IPS-11a (cell line): ENCODE data around the gene ALDH8A1.

ENCODE experiments used
- H3K4me3 ChIP-seq: one replicate; pipeline ENCODE4 v1.5.1; 2013; ENCODE audit warnings: low read depth, low read length, control low read depth

Gene ALDH8A1

GRCh38 chr6:134951494-134952263, 1.8 kb upstream of the ALDH8A1 start:
- no peak overlapping the region for H3K4me3 ChIP-seq

GRCh38 chr6:134950482-134950881, 581 bp upstream of the ALDH8A1 start:
- no peak overlapping the region for H3K4me3 ChIP-seq

DNA sequence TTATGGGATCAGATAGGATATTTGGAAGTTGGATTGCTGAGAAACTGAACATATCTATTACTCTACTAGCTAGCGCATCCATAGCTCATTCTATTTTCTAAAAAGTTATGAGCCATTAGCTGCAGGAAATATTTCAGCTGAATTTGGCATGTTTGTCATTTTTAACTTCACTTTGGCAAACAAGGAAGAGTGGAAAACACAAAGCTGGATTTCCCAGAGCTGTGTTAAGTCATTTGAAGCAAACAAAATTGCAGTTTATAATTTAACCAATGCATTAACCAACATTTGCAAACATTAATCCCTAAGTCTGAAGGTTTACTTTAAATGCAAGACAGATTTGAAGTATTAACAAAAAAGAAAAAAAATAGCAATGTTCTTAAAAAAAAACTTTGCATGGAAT, 1.2 kb downstream of the ALDH8A1 start:
- no peak overlapping the region for H3K4me3 ChIP-seq

- no peak overlapping the region for H3K4me3 ChIP-seq
Observed at GRCh38 chr6:134948142-134948541, 1.8 kb downstream of the ALDH8A1 start.

DNA sequence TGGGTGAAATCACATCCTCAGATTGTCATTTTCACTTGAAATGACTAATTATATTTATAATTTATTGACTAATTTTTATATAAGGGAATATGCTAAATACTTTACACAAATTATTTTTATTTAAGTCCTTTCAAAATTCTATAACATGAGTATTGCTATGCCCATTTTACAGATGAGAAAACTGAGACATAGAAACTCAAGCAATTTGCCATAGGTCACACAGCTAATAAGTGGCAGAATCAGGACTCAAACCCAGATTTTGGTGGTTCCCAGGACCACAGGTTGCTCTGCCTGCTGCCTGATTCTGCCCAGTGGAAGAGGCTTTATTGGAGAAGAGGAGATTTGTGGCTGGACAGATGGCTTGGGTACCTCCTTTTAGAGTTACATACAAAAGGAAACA, 4.9 kb downstream of the ALDH8A1 start:
- H3K4me3 ChIP-seq: no peak overlapping the region

DNA sequence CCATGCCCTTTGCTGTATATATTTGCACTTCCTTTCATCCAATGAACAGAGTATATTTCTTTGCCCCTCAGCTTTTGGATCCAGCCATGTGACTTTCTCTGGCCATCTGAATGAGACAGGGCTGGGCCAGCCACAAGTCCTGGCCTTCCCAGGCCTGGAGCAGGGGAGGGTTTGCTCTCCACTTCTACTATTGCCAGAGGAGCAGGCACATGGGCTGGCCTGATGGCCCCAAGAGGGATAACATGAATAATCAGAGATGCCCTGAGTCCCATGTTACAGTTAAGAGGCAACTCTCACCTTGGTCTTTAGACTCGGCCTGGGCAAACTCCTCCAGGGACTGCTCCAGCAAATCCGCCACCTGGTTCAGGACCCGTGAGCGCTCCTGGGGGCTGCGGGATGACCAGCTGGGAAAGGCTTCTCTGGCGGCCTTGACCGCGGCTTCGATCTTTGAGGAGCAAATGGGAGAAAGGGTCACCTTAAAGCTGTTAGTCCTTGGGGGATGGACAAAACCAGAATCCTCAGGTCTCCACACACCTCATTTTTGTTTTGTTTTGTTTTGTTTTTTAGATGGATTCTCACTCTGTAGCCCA, 6.3 kb downstream of the ALDH8A1 start:
- H3K4me3 ChIP-seq: no peak overlapping the region

GRCh38 chr6:134938896-134939295, 11.0 kb downstream of the ALDH8A1 start:
- H3K4me3 ChIP-seq: no peak overlapping the region

GRCh38 chr6:134937426-134937825, 12.5 kb downstream of the ALDH8A1 start:
- no peak overlapping the region for H3K4me3 ChIP-seq

DNA sequence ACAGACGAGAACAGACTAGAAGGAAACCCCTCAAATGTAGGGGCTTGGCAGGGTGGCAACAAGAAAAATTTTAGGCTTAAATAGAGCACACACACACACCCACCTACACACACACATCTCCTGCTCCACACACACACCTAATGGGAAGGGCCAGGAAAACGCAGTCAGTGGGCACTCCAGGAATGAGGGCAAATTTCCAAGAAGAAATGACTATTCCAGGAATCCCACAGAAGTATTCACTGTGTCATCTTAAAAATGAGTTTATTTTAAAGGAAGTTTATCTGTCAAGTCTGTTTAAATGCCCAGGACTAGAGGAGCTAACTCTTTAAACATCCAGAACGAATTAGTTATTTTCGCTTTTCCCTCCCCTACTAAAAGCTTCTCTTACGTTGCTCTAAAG, 13.0 kb downstream of the ALDH8A1 start:
- H3K4me3 ChIP-seq: no peak overlapping the region

DNA sequence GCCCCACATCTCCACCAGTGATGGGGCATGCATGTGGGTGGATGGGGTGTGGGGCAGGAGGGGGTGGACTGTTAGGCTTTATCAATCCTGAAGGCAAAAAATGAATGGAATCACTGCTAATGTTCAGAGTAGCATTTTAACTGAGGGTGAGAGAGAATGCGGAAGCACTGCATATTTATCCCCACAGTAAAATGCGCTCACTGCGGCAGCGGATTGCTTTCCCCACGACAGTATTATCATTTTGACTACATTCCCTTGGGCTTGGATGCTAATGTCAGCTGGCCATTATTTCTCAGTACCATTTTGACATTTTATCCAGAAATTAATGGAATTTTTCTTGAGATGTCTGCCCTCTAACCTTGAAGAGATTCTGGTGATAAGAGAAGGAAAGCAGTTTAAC, 13.4 kb downstream of the ALDH8A1 start:
- H3K4me3 ChIP-seq: no peak overlapping the region

DNA sequence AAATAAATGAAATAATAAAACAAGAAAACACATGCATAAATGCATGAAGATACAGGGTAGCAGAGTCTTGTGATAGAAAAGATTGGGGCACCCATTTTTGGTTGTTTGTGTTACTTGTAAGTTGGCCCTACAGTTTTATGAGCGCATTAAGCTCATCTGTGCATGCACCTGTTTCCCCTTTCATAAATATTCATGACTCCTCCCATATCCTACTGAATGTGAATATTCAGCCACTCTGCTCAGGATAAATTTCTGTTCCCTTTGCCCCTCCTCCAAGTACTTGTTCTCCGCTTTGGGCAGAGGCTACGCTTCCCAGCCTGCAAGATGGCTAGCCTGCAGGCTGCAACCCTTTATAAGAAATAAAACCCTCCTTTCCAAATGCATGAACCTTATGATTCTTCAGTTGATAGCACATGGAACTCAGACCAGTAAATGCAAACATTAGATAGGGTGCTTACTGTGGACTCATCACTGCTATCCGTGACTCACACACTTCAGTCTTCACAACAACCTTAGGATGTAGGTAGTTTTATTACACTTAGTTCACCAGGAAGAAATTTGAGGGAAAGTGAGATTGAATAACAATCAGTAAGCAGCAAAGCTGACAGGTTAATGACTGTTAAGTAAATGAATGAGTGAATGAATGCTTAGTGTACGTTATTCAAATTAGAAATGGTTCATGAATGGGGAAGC, 15.0 kb downstream of the ALDH8A1 start:
- H3K4me3 ChIP-seq: no peak overlapping the region

DNA sequence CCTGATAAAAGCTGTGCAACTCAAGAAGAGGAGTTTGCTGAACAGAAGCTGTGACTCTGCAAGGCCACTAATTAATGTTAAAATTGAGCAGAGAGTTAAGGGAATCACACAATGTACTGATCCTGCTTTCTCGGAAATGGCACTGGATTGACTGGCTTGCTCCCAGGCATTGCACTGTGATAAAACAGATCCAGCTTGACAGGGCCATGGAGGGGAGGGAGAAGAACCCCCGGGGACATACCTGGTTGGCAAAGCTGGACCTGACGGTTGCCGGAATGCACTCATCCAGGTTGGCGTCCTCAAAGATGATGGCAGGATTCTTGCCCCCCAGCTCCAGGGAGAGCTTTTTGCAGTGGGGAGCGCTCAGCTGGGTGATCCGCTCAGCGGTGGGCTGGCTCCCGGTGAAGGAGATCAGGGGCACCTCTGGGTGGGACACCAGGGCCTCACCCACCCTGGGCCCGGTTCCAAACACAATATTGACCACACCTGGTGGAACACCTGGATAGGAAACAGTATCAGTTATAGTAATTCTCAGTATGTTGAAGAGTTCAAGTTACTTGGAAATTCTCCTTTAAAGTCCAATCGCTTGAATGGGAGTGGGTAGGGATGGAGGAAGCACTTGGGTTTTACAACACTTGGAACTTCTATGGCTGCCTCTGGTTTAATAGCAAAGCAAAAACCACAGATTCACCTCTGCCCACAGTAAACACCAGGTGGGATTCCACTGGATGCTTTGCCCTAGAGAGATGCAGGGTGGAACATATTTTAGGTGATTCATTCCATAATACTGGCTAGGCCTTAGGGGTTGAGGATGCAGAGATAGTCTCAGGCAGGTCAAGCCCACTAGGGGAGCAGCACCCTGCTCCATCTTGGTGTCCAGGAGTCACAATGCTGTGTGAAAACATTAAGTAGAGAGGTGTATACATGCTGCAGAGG, 17.1 kb downstream of the ALDH8A1 start:
- H3K4me3 ChIP-seq: no peak overlapping the region

DNA sequence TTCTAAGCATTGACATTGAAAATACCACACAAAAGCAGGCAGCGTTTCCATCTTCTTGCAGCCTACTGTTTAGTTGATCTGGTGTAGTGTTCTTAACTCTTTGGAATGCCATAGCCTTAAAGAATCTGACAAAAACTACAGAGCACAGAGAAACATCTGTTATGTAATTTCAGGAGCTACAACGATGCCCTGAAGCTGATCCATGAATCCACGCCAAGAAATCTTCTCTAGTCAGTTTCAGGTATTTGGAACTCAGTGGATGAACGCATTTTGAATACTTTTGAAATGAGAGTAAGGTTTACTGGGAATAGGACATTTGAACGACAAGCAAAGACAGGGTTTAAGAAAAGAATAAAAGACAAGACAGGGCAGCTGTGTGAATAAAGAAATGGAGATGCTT, 17.8 kb downstream of the ALDH8A1 start:
- H3K4me3 ChIP-seq: no peak overlapping the region

DNA sequence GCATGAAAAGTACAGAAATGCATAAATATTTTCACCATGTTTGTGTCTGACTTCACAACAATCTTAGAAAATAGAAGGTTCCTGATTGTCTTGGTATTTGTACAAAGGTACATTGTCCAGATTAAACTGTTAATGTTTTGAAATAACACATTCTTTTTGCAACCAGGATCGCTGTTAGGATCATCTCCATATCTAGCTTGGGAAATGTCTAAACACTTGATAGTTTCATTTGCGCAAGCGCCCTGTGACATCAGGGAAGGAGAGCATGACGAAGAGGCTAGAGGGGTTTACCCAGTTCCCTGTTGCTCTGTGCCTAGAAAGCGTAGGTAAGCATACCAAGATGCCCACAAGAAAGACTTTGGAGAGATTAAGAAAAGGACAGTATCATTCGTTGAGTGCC, 19.4 kb downstream of the ALDH8A1 start:
- no peak overlapping the region for H3K4me3 ChIP-seq

GRCh38 chr6:134928151-134928900, 21.6 kb downstream of the ALDH8A1 start:
- no peak overlapping the region for H3K4me3 ChIP-seq

DNA sequence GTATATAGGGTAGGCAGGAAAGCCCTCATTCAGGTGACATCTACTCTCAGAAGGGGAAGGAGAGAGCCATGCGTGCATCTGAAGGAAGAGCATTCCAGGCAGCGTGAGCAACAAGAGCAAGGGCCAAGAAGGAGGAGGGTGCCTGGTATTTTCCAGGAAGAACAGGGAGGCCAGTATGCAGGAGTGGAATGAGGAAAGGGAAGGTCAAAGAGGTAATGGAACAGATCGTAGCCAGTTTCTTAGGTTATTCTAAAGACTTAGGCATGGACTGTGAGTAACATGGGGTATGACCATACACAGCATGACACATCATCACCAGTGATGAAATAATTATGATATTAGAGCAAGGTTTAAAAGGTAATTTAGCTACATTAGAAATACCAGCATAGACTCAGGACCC, 24.1 kb downstream of the ALDH8A1 start:
- no peak overlapping the region for H3K4me3 ChIP-seq

DNA sequence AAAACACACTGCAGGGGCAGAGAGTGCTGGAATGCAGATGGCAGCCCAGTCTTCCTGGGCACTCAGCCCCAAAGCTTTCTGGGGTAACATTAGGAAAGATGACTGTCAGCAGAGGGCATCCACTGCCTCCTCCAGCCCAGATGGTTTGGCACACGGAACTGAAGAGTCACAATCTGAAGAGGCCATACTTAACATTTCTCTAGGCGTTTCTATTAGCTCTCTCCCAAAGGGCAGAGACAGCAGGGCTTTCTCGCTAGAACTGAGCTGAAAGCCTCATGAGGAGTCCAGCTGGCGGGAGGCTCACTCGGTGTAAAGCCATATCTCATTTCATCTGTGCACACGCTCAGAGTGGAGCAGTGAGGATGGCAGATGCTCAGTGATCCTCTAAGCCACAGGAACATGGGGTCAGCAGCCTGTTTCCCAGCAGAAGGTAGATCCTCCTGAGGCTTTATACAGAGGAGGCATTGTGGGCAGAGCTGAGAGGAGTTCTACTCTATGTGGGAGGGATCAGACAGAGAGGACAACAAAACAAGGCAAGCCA, 28.1 kb downstream of the ALDH8A1 start:
- H3K4me3 ChIP-seq: no peak overlapping the region

GRCh38 chr6:134921276-134921675, 28.6 kb downstream of the ALDH8A1 start:
- H3K4me3 ChIP-seq: no peak overlapping the region

DNA sequence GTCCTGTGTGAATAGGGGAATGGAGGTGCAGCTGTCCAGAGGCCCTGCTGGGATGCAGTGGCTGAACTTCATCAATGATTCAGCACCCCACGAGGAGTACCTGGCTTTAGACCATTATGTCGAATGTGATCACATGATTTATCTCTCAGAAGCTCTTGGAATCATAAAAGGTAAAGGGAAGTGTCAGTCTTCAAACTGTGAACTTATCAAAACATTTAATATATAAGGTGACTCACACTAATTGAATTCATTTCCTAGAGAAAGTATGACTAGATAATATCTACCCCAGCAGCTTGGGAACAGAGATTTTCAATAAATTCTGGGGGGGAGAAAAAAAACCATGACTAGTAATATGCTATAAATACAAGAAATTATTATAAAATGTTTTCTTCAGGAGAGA, 29.5 kb downstream of the ALDH8A1 start:
- H3K4me3 ChIP-seq: no peak overlapping the region

DNA sequence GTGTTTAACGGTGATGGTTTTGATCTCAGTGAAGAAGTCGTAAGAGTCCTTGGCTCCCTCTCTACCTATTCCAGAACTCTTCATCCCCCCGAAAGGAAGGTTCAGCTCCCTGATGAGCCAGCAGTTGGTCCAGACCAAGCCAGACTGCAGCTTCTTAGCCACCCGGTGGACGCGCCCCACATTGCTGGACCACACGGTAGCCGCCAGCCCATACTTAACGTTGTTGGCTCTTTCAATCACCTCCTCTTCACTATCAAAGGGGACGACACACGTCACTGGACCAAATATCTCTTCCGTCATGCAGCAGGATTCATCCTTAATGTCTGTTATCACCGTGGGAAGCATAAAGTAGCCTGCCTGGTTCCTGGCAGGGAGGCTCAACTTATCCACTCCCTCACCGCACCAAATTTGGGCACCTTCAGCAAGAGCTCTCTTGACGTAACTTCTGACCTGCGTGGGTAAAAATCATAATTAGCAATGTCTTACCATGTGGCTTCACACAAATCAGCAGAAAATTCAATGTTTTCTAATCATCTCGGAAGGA, 31.4 kb downstream of the ALDH8A1 start:
- no peak overlapping the region for H3K4me3 ChIP-seq
